HEK293T (cell line): Measurements from ENCODE around the gene TNS3.

Experiments used
- CTCF ChIA-PET: fragments of 350-600 bp; formaldehyde crosslinking; extraction: SDS; loops from one replicate; lab custom pipeline; 2021; ENCODE audit warnings: antibody characterized with exemption, inconsistent platforms; lab: Yijun Ruan, JAX
- POLR2A ChIA-PET: fragments of 350-600 bp; formaldehyde crosslinking; extraction: SDS; loops from one replicate; lab custom pipeline; 2020; ENCODE audit warnings: antibody characterized with exemption, inconsistent platforms; lab: Yijun Ruan, JAX
- DNase-seq: peaks from one replicate; pipeline ENCODE4 v3.0.0; 2012; ENCODE audit warnings: mixed read lengths; ENCODE audit errors: extremely low spot score
- ARNT ChIP-seq: fragments of 450-650 bp; IDR thresholded peaks from 2 replicates; pipeline ENCODE4 v1.6.1; 2017; ENCODE audit warnings: mild to moderate bottlenecking
- BHLHE40 ChIP-seq: fragments of 450-650 bp; IDR thresholded peaks from 2 replicates; pipeline ENCODE4 v1.6.1; 2016; ENCODE audit warnings: mild to moderate bottlenecking, moderate library complexity, borderline replicate concordance
- CTBP1 ChIP-seq: fragments of 450-650 bp; IDR thresholded peaks from 2 replicates; pipeline ENCODE4 v1.6.1; 2016; ENCODE audit warnings: borderline replicate concordance
- ELF4 ChIP-seq: fragments of 450-650 bp; IDR thresholded peaks from 2 replicates; pipeline ENCODE4 v1.6.1; 2017; ENCODE audit warnings: antibody characterized with exemption
- FOXA1 ChIP-seq: fragments of 450-650 bp; IDR thresholded peaks from 2 replicates; pipeline ENCODE4 v1.6.1; 2016; ENCODE audit warnings: mild to moderate bottlenecking
- FOXK2 ChIP-seq: fragments of 450-650 bp; IDR thresholded peaks from 2 replicates; pipeline ENCODE4 v1.6.1; 2016; ENCODE audit warnings: mild to moderate bottlenecking
- FOXM1 ChIP-seq: fragments of 450-650 bp; IDR thresholded peaks from 2 replicates; pipeline ENCODE4 v1.6.1; 2017; ENCODE audit warnings: mild to moderate bottlenecking, borderline replicate concordance
- HDGF ChIP-seq: fragments of 450-650 bp; IDR thresholded peaks from 2 replicates; pipeline ENCODE4 v1.6.1; 2017; ENCODE audit warnings: antibody characterized with exemption, borderline replicate concordance
- L3MBTL2 ChIP-seq: fragments of 450-650 bp; conservative IDR thresholded peaks from 2 replicates; pipeline ENCODE4 v1.6.1; 2016; ENCODE audit warnings: mild to moderate bottlenecking
- LEF1 ChIP-seq: fragments of 450-650 bp; IDR thresholded peaks from 2 replicates; pipeline ENCODE4 v1.6.1; 2017; ENCODE audit warnings: mild to moderate bottlenecking, borderline replicate concordance
- NFRKB ChIP-seq: fragments of 450-650 bp; IDR thresholded peaks from 2 replicates; pipeline ENCODE4 v1.6.1; 2016; ENCODE audit warnings: mild to moderate bottlenecking, moderate library complexity
- SP1 ChIP-seq: fragments of 450-650 bp; IDR thresholded peaks from 2 replicates; pipeline ENCODE4 v1.6.1; 2017
- SUZ12 ChIP-seq: fragments of 450-650 bp; IDR thresholded peaks from 2 replicates; pipeline ENCODE4 v1.6.1; 2016; ENCODE audit warnings: mild to moderate bottlenecking
- TARDBP ChIP-seq: fragments of 450-650 bp; IDR thresholded peaks from 2 replicates; pipeline ENCODE4 v1.6.1; 2016
- ZNF384 ChIP-seq: fragments of 450-650 bp; IDR thresholded peaks from 2 replicates; pipeline ENCODE4 v1.6.1; 2016
- TF ChIP-seq, protein P1 (sequence below): fragments of 450-650 bp; IDR thresholded peaks from 2 replicates; pipeline ENCODE4 v1.6.1; 2016

The TNS3 gene

DNA sequence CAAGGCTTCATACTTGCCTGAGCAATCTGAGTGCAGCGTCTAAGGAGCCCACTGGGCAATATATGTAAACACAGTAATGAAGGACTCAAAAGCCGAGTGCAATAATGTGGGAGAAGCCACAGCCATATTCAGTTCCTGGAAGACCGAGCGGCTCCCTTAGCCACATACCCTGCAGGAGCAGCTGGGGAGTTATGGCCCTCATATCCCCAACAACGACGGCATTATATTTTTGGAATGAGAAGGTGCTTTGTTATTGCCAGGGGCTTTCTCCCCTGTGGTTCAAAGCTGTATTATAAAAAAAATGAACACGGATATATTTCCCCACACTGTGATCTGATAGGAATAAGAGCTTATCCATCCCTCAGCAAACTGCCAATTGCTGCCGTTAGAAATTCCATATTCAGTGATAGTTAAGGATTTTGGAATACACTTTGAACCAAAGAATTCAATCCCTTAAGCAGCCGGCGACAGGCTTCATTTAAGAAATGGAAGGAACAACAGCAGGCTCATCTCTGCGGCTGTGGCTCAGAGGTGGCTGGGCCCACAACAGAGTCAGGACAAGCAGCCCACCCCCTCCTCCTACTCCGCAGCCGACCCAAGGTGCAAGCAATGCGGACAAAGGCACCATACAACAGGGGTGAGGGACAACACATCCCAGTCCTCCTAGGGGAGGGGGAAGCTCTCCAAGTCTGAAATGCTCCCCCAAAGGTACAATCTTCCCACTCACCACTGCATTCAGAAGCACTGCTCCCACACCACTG, 77.2 kb downstream of the TNS3 start:
- TF ChIP-seq CTBP1 = no peak
- no peak for TF ChIP-seq L3MBTL2
- no peak for TF ChIP-seq FOXA1
- TF ChIP-seq LEF1 = no peak
- TF ChIP-seq, protein P1, sequence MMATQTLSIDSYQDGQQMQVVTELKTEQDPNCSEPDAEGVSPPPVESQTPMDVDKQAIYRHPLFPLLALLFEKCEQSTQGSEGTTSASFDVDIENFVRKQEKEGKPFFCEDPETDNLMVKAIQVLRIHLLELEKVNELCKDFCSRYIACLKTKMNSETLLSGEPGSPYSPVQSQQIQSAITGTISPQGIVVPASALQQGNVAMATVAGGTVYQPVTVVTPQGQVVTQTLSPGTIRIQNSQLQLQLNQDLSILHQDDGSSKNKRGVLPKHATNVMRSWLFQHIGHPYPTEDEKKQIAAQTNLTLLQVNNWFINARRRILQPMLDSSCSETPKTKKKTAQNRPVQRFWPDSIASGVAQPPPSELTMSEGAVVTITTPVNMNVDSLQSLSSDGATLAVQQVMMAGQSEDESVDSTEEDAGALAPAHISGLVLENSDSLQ = no peak
- no peak for TF ChIP-seq FOXM1
- TF ChIP-seq TARDBP = no peak
- no peak for TF ChIP-seq FOXK2
- no peak for TF ChIP-seq BHLHE40
- TF ChIP-seq SUZ12 = no peak
- no peak for TF ChIP-seq SP1
- CTCF ChIA-PET = no interaction called here
- POLR2A ChIA-PET = no interaction called here
- no peak for DNase-seq

DNA sequence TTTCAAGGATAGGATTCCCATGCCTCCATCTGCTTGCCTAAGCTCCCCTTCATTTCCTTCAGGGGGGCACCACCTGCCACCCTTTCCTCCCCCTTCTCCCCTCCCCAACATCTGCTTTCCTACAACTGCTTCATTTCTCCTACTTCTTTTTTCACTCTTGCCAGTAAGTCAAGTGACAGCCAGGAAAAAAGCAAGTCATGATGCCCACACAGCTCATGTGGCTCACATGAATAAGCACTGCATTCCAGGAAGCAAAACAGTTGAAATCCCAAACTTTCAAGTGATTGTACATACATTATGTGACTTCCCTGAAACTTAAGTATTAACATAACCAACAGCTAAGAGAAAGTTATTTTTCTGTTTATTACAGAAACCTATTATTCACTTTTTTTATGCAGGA, 78.6 kb downstream of the TNS3 start:
- no peak for DNase-seq
- no peak for TF ChIP-seq NFRKB
- TF ChIP-seq L3MBTL2 = no peak
- no peak for TF ChIP-seq CTBP1
- no peak for TF ChIP-seq TARDBP
- TF ChIP-seq FOXM1 = no peak
- no peak for TF ChIP-seq FOXA1
- TF ChIP-seq, protein P1 = no peak
- TF ChIP-seq SUZ12 = no peak
- no peak for TF ChIP-seq FOXK2
- no peak for TF ChIP-seq ZNF384
- TF ChIP-seq SP1 = no peak
- TF ChIP-seq LEF1 = no peak
- TF ChIP-seq HDGF = no peak
- TF ChIP-seq ELF4 = no peak
- TF ChIP-seq ARNT = no peak
- no peak for TF ChIP-seq BHLHE40
- CTCF ChIA-PET = no interaction called here
- POLR2A ChIA-PET = no interaction called here

- TF ChIP-seq FOXK2 (no peak), LEF1 (no peak), NFRKB (no peak)
- DNase-seq = no peak
- POLR2A ChIA-PET = no interaction called here
- CTCF ChIA-PET = interaction anchor here (0.8 kb wide), 1 partner anchor 236 kb away, joined by 3 read pairs; no protein-coding TSS in a partner anchor
These were observed 79.6 kb downstream of the TNS3 start for GRCh38 chr7:47502240-47502877.

GRCh38 chr7:47501406-47501805, 80.5 kb downstream of the TNS3 start:
- TF ChIP-seq ZNF384 (no peak), ARNT (no peak), TARDBP (no peak), ELF4 (no peak), FOXA1 (no peak), SUZ12 (no peak), SP1 (no peak), NFRKB (no peak), LEF1 (no peak), CTBP1 (no peak), BHLHE40 (no peak), FOXM1 (no peak), FOXK2 (no peak), L3MBTL2 (no peak), HDGF (no peak)
- TF ChIP-seq, protein P1 = no peak
- CTCF ChIA-PET = no interaction called here
- DNase-seq = no peak
- POLR2A ChIA-PET = no interaction called here

DNA sequence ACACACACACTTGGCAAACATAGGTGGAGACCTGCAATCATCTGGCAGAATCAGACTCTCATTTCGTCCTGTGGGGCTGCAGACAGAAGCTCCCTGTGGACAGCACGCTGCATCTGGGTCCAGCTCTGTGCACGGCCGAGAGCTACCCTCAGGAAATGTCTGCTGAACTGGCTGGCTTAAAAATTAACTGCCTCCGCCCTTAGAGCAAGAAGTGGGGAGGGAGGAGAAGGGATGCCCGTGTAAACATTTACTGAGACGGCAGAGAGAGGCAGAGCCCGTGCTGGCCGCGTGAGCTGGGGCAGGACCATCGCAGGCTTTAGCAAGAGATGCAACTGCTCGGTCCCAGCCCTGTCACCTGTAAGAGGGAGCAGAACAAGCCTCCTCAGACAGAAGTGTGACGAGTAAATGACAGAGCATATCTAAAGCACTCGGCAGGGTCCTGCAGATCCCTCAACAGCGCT, 81.8 kb downstream of the TNS3 start:
- DNase-seq = no peak
- CTCF ChIA-PET = interaction anchor here (1.0 kb wide), 1 partner anchor 16 kb away, joined by 3 read pairs; no protein-coding TSS in a partner anchor
- no peak for TF ChIP-seq TARDBP
- TF ChIP-seq ARNT = no peak
- no peak for TF ChIP-seq SUZ12
- no peak for TF ChIP-seq ZNF384
- no peak for TF ChIP-seq LEF1
- no peak for TF ChIP-seq SP1
- TF ChIP-seq BHLHE40 = no peak
- TF ChIP-seq L3MBTL2 = no peak
- POLR2A ChIA-PET = no interaction called here
